Forelimb muscle (tissue), 1 donor: Measurements from ENCODE around the gene RBM15. TPM values are rescaled to one million over a fixed set of nuclear protein-coding genes. Genes with fewer than 3 reads are reported as not detected.

ENCODE experiments used
- DNase-seq: peaks from one replicate; pipeline ENCODE4 v3.0.0-alpha.2; 2013; ENCODE audit warnings: low read depth
- polyA plus RNA-seq: library from polyadenylated mRNA; unstranded; fragments of 120-200 nt; gene quantifications from one replicate; pipeline ENCODE4 v1.2.1, GENCODE V29; 2013; ENCODE audit not compliant: insufficient read length

Gene RBM15
- polyA plus RNA-seq, 1 donor, result 8.6 TPM

- no peak for DNase-seq
These were observed 11.2 kb downstream of the RBM15 start for GRCh38 chr1:110350360-110350759.

GRCh38 chr1:110355321-110355720 is 16.1 kb downstream of the RBM15 start:
- no peak for DNase-seq

GRCh38 chr1:110356379-110356778 is 17.2 kb downstream of the RBM15 start:
- no peak for DNase-seq

- DNase-seq, result no peak
These were observed 21.3 kb downstream of the RBM15 start for GRCh38 chr1:110360431-110360830.

- DNase-seq, result no peak
These were observed 22.7 kb downstream of the RBM15 start for GRCh38 chr1:110361856-110362255.

GRCh38 chr1:110364221-110364620 is 25.0 kb downstream of the RBM15 start:
- no peak for DNase-seq

- no peak for DNase-seq
These were observed 31.6 kb downstream of the RBM15 start for GRCh38 chr1:110370827-110371226.

- no peak for DNase-seq
These were observed 36.3 kb downstream of the RBM15 start for GRCh38 chr1:110375490-110375889.

- DNase-seq, result no peak
These were observed 41.6 kb downstream of the RBM15 start for GRCh38 chr1:110380672-110381283.

GRCh38 chr1:110383251-110383990 is 44.2 kb downstream of the RBM15 start:
- no peak for DNase-seq

- no peak for DNase-seq
These were observed 45.6 kb downstream of the RBM15 start for GRCh38 chr1:110384581-110385321.

- DNase-seq, result no peak
These were observed 46.2 kb downstream of the RBM15 start for GRCh38 chr1:110385369-110385768.

GRCh38 chr1:110387048-110387754 is 48.0 kb downstream of the RBM15 start:
- no peak for DNase-seq

GRCh38 chr1:110390096-110390495 is 50.9 kb downstream of the RBM15 start:
- no peak for DNase-seq

- no peak for DNase-seq
These were observed 51.6 kb downstream of the RBM15 start, which contains the start of gene SLC16A4 for GRCh38 chr1:110390692-110391245. Gene SLC16A4, minus strand, starts transcription at chr1:110391026. Its CDS starts 1,703 bp downstream, at chr1:110389323.

- no peak for DNase-seq
These were observed 54.1 kb downstream of the RBM15 start for GRCh38 chr1:110393286-110393685.

GRCh38 chr1:110393691-110394492 is 54.7 kb downstream of the RBM15 start:
- no peak for DNase-seq

GRCh38 chr1:110394493-110394820 is 55.3 kb downstream of the RBM15 start:
- no peak for DNase-seq
